ENCODE measurements around the gene CFAP74. TPM values are rescaled to one million over a fixed set of nuclear protein-coding genes. Genes with fewer than 3 reads are reported as not detected.

CFAP74 gene
- total and polyA plus RNA-seq, 2 experiments from 2014 or later: not detected

- WGBS (ENCODE audit: low lambda C conversion rate, missing lambda C conversion rate): 73% methylated on average over 14 of the region's 14 CpGs
These were observed 47.9 kb downstream of the CFAP74 start for GRCh38 chr1:1955621-1956094.

GRCh38 chr1:1954831-1955441 lies 48.6 kb downstream of the CFAP74 start:
- 91% methylated on average over 38 of the region's 46 CpGs for WGBS (ENCODE audit: low lambda C conversion rate, missing lambda C conversion rate)
- peaks cover 2% of the 10 kb centered on the region for H3K4me1 ChIP-seq (ENCODE audit: insufficient read depth)
- no peaks in the 10 kb centered on the region for H4K20me1 ChIP-seq (ENCODE audit: insufficient read depth, poor library complexity, severe bottlenecking)
- H3K4me2 ChIP-seq: no peak overlapping the region
- H3K9me3 ChIP-seq (ENCODE audit: low read depth): no peaks in the 10 kb centered on the region
- no peak overlapping the region for H3K4me3 ChIP-seq
- H3K27me3 ChIP-seq: no peaks in the 10 kb centered on the region
- DNase-seq (ENCODE audit: low spot score): no peak
- no peaks in the 10 kb centered on the region for H3K79me2 ChIP-seq
- no peaks in the 10 kb centered on the region for H3K9me2 ChIP-seq (replicated peaks; ENCODE audit: insufficient read depth)
- no peak for TF ChIP-seq EZH2 (IDR thresholded peaks at IDR 0.05; ENCODE audit: borderline replicate concordance)
- no peak for TF ChIP-seq EZH2phosphoT487 (IDR thresholded peaks at IDR 0.05; ENCODE audit: low read depth, severe bottlenecking, unreplicated experiment)
- TF ChIP-seq CTCF (IDR thresholded peaks at IDR 0.05; ENCODE audit: poor library complexity): no peak
- no peak overlapping the region for H3K27ac ChIP-seq
- H3K36me3 ChIP-seq (replicated peaks; ENCODE audit: insufficient read depth, low read depth): no peaks in the 10 kb centered on the region
- H2AFZ ChIP-seq: no peak overlapping the region

More at GRCh38 chr1:1955621-1956094, 47.9 kb downstream of the CFAP74 start:
- Histone ChIP-seq H3K36me3 (replicated peaks; ENCODE audit: insufficient read depth, low read depth) (no peaks in the 10 kb centered on the region), H3K4me3 (no peak overlapping the region), H3K27ac (no peak overlapping the region), H3K9me3 (ENCODE audit: low read depth) (no peaks in the 10 kb centered on the region), H3K79me2 (no peaks in the 10 kb centered on the region), H3K27me3 (no peaks in the 10 kb centered on the region), H4K20me1 (ENCODE audit: insufficient read depth, poor library complexity, severe bottlenecking) (no peaks in the 10 kb centered on the region), H3K4me1 (ENCODE audit: insufficient read depth) (peaks cover 8% of the 10 kb centered on the region), H2AFZ (no peak overlapping the region), H3K4me2 (no peak overlapping the region), H3K9me2 (replicated peaks; ENCODE audit: insufficient read depth) (no peaks in the 10 kb centered on the region)
- no peak for DNase-seq (ENCODE audit: low spot score)
- TF ChIP-seq CTCF (IDR thresholded peaks at IDR 0.05; ENCODE audit: poor library complexity) (no peak), EZH2 (IDR thresholded peaks at IDR 0.05; ENCODE audit: borderline replicate concordance) (no peak), EZH2phosphoT487 (IDR thresholded peaks at IDR 0.05; ENCODE audit: low read depth, severe bottlenecking, unreplicated experiment) (no peak)

- Histone ChIP-seq H3K4me3 (no peak overlapping the region), H2AFZ (no peak overlapping the region), H3K4me2 (no peak overlapping the region), H3K79me2 (no peaks in the 10 kb centered on the region), H3K4me1 (ENCODE audit: insufficient read depth) (no peaks in the 10 kb centered on the region), H3K27ac (no peak overlapping the region), H3K36me3 (replicated peaks; ENCODE audit: insufficient read depth, low read depth) (no peaks in the 10 kb centered on the region), H3K9me3 (ENCODE audit: low read depth) (no peaks in the 10 kb centered on the region), H4K20me1 (ENCODE audit: insufficient read depth, poor library complexity, severe bottlenecking) (no peaks in the 10 kb centered on the region), H3K9me2 (replicated peaks; ENCODE audit: insufficient read depth) (no peaks in the 10 kb centered on the region), H3K27me3 (no peaks in the 10 kb centered on the region)
- no peak for TF ChIP-seq CTCF (IDR thresholded peaks at IDR 0.05; ENCODE audit: poor library complexity)
- no peak for TF ChIP-seq EZH2phosphoT487 (IDR thresholded peaks at IDR 0.05; ENCODE audit: low read depth, severe bottlenecking, unreplicated experiment)
- TF ChIP-seq EZH2 (IDR thresholded peaks at IDR 0.05; ENCODE audit: borderline replicate concordance): no peak
- DNase-seq (ENCODE audit: low spot score): no peak
- WGBS (ENCODE audit: low lambda C conversion rate, missing lambda C conversion rate): 87% methylated on average over 9 of the region's 9 CpGs
These were observed 49.6 kb downstream of the CFAP74 start for GRCh38 chr1:1954015-1954414.
